GM18526 (cell line): ENCODE measurements around the gene MDFI.

Source experiments
- POLR2A ChIP-seq: IDR thresholded peaks from 3 replicates; pipeline ENCODE4 v1.6.1; 2011; ENCODE audit not compliant: insufficient read length; ENCODE audit errors: extremely low read depth

Gene MDFI

DNA sequence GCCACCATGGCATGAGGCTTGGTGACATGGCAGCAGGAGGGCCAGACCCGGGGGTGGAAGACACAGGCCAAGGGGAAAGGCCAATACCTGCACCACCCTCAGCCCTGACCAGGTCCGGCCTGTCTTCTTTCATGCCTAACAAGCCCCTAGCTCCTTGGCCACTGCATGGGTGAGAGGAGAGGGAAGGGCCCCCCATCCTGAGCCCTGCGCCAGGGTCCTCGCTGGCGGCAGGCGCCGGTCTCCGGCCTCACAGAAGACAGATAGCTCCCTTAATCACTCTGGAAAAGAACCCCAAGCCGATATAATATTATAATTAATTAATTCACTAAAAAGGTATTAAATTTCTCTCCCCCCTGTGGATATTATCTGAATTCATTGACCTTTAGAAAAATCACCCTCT lies 41.4 kb downstream of the MDFI start:
- no peak for TF ChIP-seq POLR2A

- TF ChIP-seq POLR2A: no peak
These were observed 42.1 kb downstream of the MDFI start for GRCh38 chr6:41680182-41680965.

DNA sequence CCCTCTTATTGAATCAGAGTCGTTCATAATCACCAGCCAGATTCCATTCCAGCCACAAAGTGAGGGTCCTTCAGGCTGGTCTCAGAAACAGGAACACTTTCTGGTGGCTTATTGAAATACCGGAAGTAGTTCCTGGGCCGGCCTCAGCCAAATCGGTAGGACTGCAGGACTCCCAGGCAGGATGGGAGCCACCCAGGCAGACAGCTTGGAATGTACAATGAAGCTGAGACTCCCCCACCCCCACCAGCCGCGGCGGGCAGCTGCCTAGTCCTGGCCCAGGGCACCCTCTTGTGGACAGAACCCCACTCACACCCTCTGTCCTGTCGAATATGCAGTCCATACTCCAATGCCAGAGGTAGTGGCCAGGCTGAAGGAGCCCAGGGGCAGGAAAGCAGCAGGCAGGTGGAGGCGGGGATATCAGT lies 43.8 kb downstream of the MDFI start:
- TF ChIP-seq POLR2A: no peak

DNA sequence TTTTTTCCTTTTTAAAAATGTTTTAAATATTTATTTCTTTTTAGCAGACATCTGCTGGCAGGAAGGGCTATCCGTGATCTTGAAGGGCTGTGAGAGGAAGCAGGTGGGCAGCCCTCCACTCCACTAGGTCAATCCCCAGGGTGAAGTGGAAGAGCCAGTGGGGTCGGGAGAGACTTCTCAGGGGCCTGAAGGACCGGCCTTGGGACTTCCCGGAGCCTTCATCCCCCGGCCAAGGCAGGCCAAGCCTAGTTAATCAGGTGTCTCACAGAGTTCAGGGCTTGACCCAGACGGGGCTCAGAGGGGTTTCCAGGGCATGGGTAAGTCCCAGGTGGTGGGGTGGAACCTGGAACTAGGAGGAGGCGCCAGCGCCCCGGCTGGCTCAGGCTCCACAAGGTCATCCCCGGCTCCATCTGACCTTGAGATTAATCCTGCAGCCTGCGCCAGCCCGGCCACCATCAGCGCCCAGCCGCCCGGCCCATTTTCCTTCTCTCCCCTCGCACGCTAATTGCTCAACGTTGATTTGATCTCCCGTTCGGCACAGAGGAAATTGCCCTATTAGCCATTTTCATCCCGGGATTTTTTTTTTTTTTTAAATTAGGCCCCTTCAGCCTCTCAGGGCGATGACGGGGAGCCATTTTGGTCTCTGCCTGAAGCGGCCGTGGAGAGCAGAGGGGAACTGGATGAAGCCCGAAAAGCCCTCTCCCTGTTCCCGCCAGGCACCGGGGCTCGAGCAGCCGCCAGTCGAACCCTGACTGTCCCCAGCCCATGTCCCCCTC lies 44.4 kb downstream of the MDFI start:
- no peak for TF ChIP-seq POLR2A

DNA sequence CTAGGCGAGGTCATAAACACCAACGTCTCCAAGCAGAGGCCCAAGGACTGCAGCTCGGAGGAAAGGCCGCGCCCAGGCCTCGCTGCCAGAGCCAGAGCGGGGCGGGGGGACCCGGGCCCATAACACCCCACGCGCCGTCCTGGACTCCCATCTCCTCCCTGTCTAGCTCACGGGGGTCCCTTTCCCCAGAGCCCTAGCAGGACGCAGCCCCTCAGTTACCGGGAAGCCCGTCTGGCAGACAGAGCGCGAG lies 44.9 kb downstream of the MDFI start:
- TF ChIP-seq POLR2A: no peak

DNA sequence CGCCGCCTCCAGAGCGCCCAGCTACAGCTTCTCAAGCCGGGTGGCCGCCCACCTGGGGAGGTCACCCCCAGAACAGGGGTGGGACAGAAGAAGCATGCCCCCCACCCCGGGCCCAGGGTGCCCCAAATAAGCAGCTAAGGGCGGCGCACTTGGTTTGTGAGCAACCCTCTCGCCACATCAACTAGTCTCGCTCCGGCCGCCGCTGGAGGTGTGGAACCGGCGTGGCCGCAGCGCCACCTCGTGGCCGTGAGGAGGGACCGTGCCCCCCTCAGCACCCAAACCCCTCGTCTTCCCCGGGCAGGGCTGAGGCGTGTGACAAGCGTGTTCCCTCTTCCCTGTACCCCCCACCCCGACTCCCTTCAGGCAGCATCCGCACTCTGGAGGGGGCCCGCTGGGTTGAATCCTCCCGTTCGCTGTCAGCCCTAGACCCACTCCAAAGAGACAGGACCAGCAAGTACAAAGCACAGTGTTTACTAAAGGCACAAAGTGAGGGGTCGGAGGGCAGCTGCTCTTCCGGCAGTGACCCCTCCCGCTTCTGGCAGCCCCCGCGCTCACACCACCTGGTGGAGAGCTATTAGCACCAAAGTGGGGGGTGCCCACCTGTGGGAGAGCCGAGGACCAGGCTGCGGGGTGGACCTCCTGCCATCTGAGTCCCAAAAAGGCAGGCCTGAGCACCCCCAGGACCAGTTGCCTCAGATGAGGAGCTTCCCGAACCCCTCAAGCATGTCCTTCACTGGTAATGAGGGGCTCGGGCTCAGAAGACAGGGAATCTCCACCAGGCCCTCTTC lies 45.4 kb downstream of the MDFI start:
- no peak for TF ChIP-seq POLR2A

GRCh38 chr6:41684311-41685180 lies 46.3 kb downstream of the MDFI start:
- no peak for TF ChIP-seq POLR2A

DNA sequence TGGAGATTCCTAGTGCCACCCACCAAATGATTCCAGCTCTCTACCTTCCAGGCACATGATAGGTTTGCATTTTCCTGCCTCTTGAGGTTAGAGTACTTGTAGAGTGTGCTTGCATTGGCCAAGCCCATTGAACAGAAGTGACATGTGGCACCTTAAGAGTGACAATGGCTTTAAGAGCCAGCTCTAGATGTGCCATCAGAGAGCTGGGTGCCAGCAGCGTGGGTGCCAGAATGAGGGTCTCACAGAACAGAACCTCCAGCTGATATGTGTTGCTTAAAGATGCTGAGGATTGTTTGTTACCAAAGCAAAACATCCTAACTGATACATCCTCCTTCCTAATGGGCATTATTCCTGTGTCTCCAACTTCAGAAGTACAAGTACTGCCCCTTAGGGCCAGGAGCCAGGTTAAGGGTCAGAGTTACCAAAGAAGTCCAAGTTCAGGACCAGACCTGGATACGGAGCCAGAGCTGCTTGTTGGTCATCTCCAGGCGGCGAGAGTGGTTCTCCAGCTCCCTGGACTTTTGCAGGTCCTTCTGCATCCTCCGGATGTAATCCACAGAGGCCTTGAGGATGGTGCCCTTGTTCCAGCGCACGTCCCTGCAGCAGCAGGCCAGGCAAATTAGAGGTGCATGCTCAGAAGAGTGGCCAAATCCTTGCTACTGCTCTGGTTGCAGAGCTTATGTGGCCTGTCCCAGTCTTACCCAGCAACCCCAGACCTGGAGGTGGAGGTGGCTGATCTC lies 47.5 kb downstream of the MDFI start:
- no peak for TF ChIP-seq POLR2A

DNA sequence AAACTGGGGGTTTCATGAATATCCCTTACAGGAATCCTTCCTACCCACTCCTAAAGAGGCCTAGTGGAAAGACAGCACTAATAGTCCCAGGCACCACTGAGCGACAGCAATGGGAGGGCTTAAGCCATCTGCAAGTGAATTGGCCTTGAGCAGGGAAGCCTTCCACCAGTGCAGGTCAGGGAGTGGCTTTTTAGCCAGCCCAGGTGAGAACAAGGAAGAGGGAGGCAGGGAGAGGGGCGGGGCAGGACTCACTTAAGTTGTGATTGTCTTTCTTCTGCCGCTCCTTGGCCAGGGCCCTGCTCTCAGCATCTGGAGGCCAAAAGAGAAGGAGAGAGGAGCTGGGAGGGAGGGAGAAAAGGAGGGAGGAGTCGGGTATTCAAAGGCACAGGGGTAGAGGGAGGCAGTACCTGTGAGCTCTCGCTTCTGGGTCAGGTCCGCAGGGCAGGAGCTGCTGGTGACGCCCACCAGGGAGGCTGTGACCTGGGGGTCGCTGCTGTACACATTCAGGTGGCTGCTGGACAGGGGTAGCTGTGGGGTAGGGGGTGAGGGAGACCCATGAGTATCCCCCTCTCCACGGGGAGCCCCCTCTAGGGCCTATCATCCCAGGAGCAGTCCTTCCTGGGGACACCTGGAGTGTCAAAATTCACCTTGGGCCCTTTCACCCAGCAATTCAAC lies 49.4 kb downstream of the MDFI start:
- no peak for TF ChIP-seq POLR2A

DNA sequence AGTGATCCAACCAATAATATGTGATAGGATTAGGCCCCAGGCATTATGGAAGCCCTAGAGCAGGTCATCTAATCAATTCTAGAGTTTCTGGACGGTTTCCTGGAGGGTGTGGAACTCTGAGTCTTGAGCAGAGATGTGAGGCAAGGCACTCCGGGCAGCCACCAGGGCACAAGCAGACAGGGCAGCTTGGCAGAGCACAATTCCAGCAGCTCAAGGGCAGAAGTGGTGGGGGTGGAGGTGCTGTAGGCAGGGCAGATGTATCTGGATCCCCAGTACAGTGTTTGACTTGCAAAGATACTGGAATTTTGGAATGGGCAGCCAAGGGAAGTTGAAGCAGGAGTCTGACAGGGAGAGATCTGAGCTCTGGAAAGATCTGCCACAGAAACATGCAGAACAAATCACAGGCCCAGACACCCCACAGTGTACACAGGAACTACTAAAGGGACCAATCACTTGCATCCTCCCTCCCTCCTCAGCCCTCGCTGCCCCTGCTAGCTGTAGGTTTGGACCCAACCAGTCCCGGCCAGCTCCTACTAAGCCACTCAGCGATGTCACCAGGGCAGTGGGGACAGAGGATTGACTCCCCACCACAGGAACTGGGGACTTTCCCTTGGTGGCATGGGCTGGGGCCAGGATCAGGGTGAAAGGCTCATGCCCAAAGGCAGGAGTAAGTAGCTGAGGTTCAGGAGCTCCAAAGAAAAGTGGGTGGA lies 50.1 kb downstream of the MDFI start:
- no peak for TF ChIP-seq POLR2A

GRCh38 chr6:41689171-41690008 lies 51.1 kb downstream of the MDFI start:
- no peak for TF ChIP-seq POLR2A

DNA sequence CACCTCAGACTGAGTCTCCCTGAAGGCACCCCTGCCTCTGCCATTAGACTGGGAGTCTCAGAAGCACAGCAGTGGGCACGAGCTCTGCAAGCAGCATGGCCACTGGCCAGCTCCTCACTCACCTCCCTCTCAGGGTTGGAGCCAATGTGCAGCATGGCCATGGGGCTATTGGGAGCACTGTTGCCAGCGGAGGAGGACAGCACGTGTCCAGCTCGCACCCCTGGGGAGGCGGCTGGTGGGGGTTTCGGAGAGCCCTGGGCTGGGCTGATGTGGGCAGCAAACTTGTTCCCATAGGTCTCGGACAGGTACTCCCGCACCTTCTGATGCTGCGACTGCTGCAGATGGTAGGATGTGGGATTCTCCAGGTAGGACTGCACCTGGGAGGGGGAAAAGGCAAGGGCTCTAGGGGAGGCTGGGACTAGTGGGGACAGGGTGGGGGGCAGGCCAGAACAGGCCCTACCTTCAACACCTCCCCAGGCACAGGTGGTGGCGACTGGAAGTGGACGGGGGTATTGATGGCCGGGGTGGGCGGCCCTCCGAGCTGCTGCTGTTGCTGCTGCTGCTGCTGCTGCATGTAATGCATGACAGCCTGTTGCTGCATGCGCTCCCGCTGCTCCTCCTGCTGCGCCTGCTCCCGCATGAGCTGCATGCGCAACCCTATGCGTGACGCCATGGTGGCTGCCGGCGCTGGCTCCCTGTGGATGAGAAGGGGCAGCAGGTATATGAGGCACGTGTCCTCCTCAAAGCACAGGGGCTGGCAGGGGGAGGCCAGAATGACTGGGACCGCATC lies 52.5 kb downstream of the MDFI start:
- TF ChIP-seq POLR2A: no peak
